ENCODE results near the gene LSR. TPM values are rescaled to one million over a fixed set of nuclear protein-coding genes. Genes with fewer than 3 reads are reported as not detected.

LSR gene
- total RNA-seq, 1 experiment from 2014 or later, result 152 TPM

GRCh38 chr19:35311901-35312665 is 63.3 kb downstream of the LSR start:
- H3K27me3 Mint-ChIP-seq (ENCODE audit: low read depth), result no peaks in the 10 kb centered on the region; the same call in 1 of the 2 replicates
- H3K23me2 ChIP-seq (ENCODE audit: insufficient read length, low read depth, low read length, poor library complexity, severe bottlenecking), result no peaks in the 10 kb centered on the region
- no peaks in the 10 kb centered on the region for H3K9me3 ChIP-seq (ENCODE audit: control insufficient read depth, low read depth, low read length)
- H3K9ac ChIP-seq (ENCODE audit: extremely low read depth, insufficient read length, low read length), result no peak overlapping the region
- TF ChIP-seq CTCF (conservative IDR thresholded peaks at IDR 0.05), result no peak
- no peaks in the 10 kb centered on the region for H3K4me1 ChIP-seq (ENCODE audit: insufficient read depth, low read length)
- no peak overlapping the region for H2AK5ac ChIP-seq (ENCODE audit: insufficient read length, low read length)
- H2AFZ ChIP-seq (ENCODE audit: low read length), result no peak overlapping the region
- H2BK120ac ChIP-seq (ENCODE audit: low read depth, low read length, poor library complexity, severe bottlenecking), result no peak overlapping the region
- no peak overlapping the region for H3K27ac ChIP-seq (ENCODE audit: insufficient read length, low read depth, low read length)
- H4K5ac ChIP-seq (ENCODE audit: insufficient read length, low read depth, low read length), result no peak overlapping the region
- H3K14ac ChIP-seq (ENCODE audit: insufficient read depth, low read length), result no peak overlapping the region; the same call in 1 of the 2 replicates
- DNase-seq, result no peak
- H3K4me3 Mint-ChIP-seq, result no peak overlapping the region
- H3K79me2 ChIP-seq (ENCODE audit: insufficient read depth, low read length), result no peaks in the 10 kb centered on the region
- no peak overlapping the region; a peak in 1 of 7 replicates for H3K27ac Mint-ChIP-seq
- H3K9me3 Mint-ChIP-seq, result no peaks in the 10 kb centered on the region
- no peak overlapping the region for H3K18ac ChIP-seq (ENCODE audit: insufficient read length, low read depth, low read length)
- no peaks in the 10 kb centered on the region; a peak in 1 of 4 replicates for H3K4me1 Mint-ChIP-seq
- no peak overlapping the region for H4K8ac ChIP-seq (replicated peaks; ENCODE audit: insufficient read length, low read depth, low read length)
- no peak overlapping the region for H3K4ac ChIP-seq (ENCODE audit: low read depth, low read length)
- H3T11ph ChIP-seq (ENCODE audit: low read length), result no peak overlapping the region
- no peak overlapping the region for H2BK20ac ChIP-seq (ENCODE audit: low read depth, low read length, poor library complexity, severe bottlenecking)
- H3K4me2 ChIP-seq (ENCODE audit: insufficient read depth, insufficient read length, low read length), result no peak overlapping the region
- H2BK15ac ChIP-seq (ENCODE audit: low read depth, low read length), result no peak overlapping the region
- H4K91ac ChIP-seq (ENCODE audit: insufficient read length, low read depth, low read length), result no peak overlapping the region
- H4K20me1 ChIP-seq (ENCODE audit: control insufficient read depth, insufficient read depth, insufficient read length), result no peaks in the 10 kb centered on the region
- H3K27me3 ChIP-seq (ENCODE audit: insufficient read depth, low read length), result no peaks in the 10 kb centered on the region
- no peak overlapping the region for H2BK5ac ChIP-seq (ENCODE audit: insufficient read length, low read length)
- peaks cover 0 to 2% (median 0%) of the 10 kb centered on the region in 3 experiments; a peak in 1 of 7 replicates for H3K36me3 Mint-ChIP-seq (ENCODE audit: insufficient read depth in 1 of 3, low read depth in 3 of 3)
- no peaks in the 10 kb centered on the region for H3K79me1 ChIP-seq (ENCODE audit: insufficient read depth, low read depth, low read length, poor library complexity, severe bottlenecking)
- no peak overlapping the region for H2BK12ac ChIP-seq (ENCODE audit: insufficient read length, low read depth, low read length)
- no peak overlapping the region for H3K56ac ChIP-seq (ENCODE audit: insufficient read length, low read depth, low read length)
- no peak overlapping the region for H3K23ac ChIP-seq (ENCODE audit: insufficient read length, low read depth, low read length)
- WGBS (ENCODE audit: extremely low coverage, insufficient read length, low lambda C conversion rate), result no CpG with 5 or more reads among the region's 21 CpGs
